OCI-LY3 (cell line): ENCODE data around the gene ZMAT5.

Experiments
- EZH2phosphoT487 ChIP-seq: fragments of 200-600 bp; shearing (Covaris generic); IDR thresholded peaks from 2 replicates; pipeline ENCODE4 v1.6.1; 2018; ENCODE audit warnings: antibody characterized with exemption, mixed run types, low read depth
- TF ChIP-seq, protein P1 (sequence below): fragments of 200-600, 300-600 bp; sonication (generic); IDR thresholded peaks from 2 replicates; pipeline ENCODE4 v1.5.1; 2014; ENCODE audit warnings: antibody characterized with exemption, low read length, low read depth

DNA sequence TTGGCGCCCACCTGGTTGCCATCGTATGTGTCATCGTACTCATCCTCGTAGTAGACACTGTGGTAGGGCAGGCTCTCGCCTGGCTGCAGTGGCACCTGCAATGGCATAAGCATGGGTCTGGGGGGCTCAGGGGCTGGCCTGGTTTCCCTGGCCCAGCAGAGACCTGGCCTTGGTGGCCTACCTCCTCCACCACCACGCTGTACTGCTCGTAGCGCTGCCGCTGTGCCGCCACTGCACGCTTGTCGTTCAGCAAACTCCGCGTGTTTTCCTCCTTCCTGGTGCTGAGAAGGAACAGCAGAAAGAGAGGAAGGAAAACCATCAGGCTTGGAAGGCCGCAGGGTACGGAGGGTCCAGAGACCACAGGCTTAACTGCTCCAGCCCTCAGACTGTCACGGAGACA is 26.6 kb upstream of the ZMAT5 start:
- TF ChIP-seq, protein P1, sequence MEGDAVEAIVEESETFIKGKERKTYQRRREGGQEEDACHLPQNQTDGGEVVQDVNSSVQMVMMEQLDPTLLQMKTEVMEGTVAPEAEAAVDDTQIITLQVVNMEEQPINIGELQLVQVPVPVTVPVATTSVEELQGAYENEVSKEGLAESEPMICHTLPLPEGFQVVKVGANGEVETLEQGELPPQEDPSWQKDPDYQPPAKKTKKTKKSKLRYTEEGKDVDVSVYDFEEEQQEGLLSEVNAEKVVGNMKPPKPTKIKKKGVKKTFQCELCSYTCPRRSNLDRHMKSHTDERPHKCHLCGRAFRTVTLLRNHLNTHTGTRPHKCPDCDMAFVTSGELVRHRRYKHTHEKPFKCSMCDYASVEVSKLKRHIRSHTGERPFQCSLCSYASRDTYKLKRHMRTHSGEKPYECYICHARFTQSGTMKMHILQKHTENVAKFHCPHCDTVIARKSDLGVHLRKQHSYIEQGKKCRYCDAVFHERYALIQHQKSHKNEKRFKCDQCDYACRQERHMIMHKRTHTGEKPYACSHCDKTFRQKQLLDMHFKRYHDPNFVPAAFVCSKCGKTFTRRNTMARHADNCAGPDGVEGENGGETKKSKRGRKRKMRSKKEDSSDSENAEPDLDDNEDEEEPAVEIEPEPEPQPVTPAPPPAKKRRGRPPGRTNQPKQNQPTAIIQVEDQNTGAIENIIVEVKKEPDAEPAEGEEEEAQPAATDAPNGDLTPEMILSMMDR = no peak
- TF ChIP-seq EZH2phosphoT487 = no peak
